GM12878 (cell line): ENCODE measurements around the gene B3GALT4.

ENCODE experiments used
- ATF2 ChIP-seq: IDR thresholded peaks from 2 replicates; pipeline ENCODE4 v1.6.1; 2012; ENCODE audit warnings: low read length, inconsistent platforms
- CBX5 ChIP-seq: sonication (generic); IDR thresholded peaks from 2 replicates; pipeline ENCODE4 v1.6.1; 2016; ENCODE audit warnings: low read depth, moderate library complexity, mild to moderate bottlenecking, inconsistent platforms
- EP300 ChIP-seq, 2 experiments: fragments of 150-350 bp in 1 of 2; IDR thresholded peaks; 2 replicates each; pipeline ENCODE4 v1.6.1; 2011 to 2012; ENCODE audit warnings: low read depth in 2 of 2, low read length in 2 of 2, borderline replicate concordance in 1 of 2, improper control_type of control experiment in 1 of 2, inconsistent platforms in 1 of 2; ENCODE audit not compliant: control insufficient read depth in 1 of 2
- POLR2AphosphoS5 ChIP-seq: IDR thresholded peaks from 2 replicates; pipeline ENCODE4 v1.6.1; 2011; ENCODE audit warnings: mild to moderate bottlenecking, low read length, inconsistent platforms
- SP1 ChIP-seq: IDR thresholded peaks from one replicate; pipeline ENCODE4 v1.6.1; 2011; ENCODE audit warnings: low read depth, low read length
- ZSCAN29 ChIP-seq: fragments of 450-650 bp; IDR thresholded peaks from 2 replicates; pipeline ENCODE4 v1.6.1; 2017; ENCODE audit warnings: mild to moderate bottlenecking, moderate library complexity
- TF ChIP-seq, protein P1 (sequence below): fragments of 450-650 bp; IDR thresholded peaks from 2 replicates; pipeline ENCODE4 v1.6.1; 2014; ENCODE audit warnings: mild to moderate bottlenecking
- TF ChIP-seq, protein P2 (sequence below), 3 experiments: IDR thresholded peaks in 2 of 3; conservative IDR thresholded peaks in 1 of 3; 2 replicates each; pipeline ENCODE4 v1.5.1; 2011; ENCODE audit warnings: low read depth in 3 of 3, low read length in 3 of 3, mild to moderate bottlenecking in 3 of 3, control low read depth in 2 of 3, moderate library complexity in 2 of 3, inconsistent platforms in 1 of 3, mixed read lengths in 1 of 3; ENCODE audit not compliant: control insufficient read depth in 2 of 3, insufficient read depth in 1 of 3; ENCODE audit errors: extremely low read depth in 1 of 3

DNA sequence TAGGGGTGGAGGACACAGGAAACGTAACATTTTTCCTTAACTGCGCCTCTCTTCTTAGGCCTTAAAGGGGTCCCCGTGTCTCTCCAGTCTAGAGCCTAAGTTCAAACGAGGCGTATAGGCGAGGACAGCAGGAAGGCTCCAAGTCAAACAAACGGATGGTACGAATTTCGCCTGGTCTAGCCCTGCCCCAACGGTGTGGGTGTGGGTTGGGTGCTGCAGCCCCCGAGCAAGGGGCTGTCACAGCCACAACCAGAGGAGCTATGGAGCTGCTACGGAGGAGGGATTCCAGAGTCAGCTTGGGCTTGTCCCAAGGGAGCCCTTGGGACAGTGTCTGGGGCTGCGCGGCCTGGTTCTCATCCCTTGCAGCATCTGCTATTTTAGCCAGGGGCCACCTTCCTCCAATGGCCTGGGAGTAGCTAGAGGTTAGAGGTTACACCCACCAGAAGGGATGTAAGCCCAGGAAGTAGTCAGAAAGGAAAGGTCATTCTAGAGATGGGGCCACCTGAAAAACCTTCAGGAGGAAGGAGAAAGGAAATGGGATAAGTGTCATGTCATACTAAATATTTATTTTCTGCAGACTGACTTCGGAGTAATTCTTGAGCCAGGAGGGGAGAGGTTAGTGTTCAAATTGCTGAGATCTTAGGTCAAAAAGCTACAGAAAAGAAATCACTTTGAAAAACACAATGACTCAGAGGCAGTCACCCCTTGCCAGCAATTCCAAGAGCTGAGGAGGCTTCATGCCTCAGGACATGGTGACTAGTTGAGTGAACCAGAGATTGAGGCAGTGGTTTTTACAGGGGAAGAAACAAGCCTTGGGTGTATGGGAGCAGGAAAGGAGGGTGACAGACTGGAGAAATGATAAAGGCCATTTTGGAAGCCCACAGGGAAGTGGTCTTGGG, 26.9 kb upstream of the B3GALT4 start:
- no peak for TF ChIP-seq CBX5
- TF ChIP-seq, protein P1, sequence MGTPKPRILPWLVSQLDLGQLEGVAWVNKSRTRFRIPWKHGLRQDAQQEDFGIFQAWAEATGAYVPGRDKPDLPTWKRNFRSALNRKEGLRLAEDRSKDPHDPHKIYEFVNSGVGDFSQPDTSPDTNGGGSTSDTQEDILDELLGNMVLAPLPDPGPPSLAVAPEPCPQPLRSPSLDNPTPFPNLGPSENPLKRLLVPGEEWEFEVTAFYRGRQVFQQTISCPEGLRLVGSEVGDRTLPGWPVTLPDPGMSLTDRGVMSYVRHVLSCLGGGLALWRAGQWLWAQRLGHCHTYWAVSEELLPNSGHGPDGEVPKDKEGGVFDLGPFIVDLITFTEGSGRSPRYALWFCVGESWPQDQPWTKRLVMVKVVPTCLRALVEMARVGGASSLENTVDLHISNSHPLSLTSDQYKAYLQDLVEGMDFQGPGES: no peak
- TF ChIP-seq POLR2AphosphoS5: no peak
- no peak for TF ChIP-seq ZSCAN29
- no peak for TF ChIP-seq ATF2
- TF ChIP-seq, protein P2, sequence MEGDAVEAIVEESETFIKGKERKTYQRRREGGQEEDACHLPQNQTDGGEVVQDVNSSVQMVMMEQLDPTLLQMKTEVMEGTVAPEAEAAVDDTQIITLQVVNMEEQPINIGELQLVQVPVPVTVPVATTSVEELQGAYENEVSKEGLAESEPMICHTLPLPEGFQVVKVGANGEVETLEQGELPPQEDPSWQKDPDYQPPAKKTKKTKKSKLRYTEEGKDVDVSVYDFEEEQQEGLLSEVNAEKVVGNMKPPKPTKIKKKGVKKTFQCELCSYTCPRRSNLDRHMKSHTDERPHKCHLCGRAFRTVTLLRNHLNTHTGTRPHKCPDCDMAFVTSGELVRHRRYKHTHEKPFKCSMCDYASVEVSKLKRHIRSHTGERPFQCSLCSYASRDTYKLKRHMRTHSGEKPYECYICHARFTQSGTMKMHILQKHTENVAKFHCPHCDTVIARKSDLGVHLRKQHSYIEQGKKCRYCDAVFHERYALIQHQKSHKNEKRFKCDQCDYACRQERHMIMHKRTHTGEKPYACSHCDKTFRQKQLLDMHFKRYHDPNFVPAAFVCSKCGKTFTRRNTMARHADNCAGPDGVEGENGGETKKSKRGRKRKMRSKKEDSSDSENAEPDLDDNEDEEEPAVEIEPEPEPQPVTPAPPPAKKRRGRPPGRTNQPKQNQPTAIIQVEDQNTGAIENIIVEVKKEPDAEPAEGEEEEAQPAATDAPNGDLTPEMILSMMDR (IDR thresholded peaks at IDR 0.05 in 2 of 3, conservative IDR thresholded peaks at IDR 0.05 in 1 of 3; ENCODE audit: control insufficient read depth in 2 of 3, extremely low read depth in 1 of 3, insufficient read depth in 1 of 3, low read depth in 3 of 3, low read length in 3 of 3): no peak
- no peak for TF ChIP-seq EP300 (IDR thresholded peaks at IDR 0.05; ENCODE audit: borderline replicate concordance in 1 of 2, control insufficient read depth in 1 of 2, low read depth in 2 of 2, low read length in 2 of 2)
- no peak for TF ChIP-seq SP1
